OCI-LY7 (cell line): ENCODE results near the gene MITD1.

ENCODE experiments used
- EZH2phosphoT487 ChIP-seq: fragments of 200-600 bp; sonication (generic); IDR thresholded peaks from 2 replicates; pipeline ENCODE4 v1.6.1; 2018; ENCODE audit warnings: low read depth, borderline replicate concordance, mild to moderate bottlenecking, mixed run types, antibody characterized with exemption, low read length, moderate library complexity, mixed read lengths
- TF ChIP-seq, protein P1 (sequence below): fragments of 200-600 bp; sonication (generic); conservative IDR thresholded peaks from 2 replicates; pipeline ENCODE4 v1.5.1; 2014; ENCODE audit warnings: mild to moderate bottlenecking, antibody characterized with exemption, low read length, moderate library complexity, mixed read lengths

DNA sequence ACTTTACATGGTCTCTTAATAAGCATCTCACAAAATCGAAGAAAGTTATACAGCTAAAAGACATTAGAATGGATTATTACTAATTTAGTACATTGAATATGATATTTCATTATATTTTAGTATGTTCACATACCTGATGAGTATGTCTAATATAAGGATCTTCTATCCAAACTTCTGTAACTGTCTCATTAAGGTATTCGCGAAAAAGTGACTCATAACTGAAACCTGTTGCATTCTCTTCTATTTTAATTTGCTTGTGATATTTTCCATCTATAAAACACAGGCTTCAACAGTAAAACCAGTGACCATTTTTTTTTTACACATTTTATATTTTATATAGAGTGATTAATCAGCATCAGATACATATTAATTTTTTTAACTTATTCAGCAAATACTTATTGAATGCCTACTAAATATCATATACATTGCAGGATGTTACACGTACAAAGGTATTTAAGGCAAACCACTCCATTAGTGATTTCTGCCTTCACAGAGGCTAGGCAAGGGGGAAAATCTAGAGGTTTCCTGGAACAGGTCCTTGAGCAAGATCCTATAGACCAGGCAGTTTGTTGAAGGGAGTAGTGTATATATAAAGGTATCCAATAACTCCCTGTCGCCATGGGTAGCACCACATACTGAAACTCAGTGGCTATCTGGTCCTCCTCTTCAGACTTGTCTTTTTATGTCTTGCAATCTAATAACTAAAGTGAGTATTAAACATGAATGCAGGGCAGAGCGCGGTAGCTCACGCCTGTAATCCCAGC lies 9.3 kb downstream of the MITD1 start:
- TF ChIP-seq, protein P1, sequence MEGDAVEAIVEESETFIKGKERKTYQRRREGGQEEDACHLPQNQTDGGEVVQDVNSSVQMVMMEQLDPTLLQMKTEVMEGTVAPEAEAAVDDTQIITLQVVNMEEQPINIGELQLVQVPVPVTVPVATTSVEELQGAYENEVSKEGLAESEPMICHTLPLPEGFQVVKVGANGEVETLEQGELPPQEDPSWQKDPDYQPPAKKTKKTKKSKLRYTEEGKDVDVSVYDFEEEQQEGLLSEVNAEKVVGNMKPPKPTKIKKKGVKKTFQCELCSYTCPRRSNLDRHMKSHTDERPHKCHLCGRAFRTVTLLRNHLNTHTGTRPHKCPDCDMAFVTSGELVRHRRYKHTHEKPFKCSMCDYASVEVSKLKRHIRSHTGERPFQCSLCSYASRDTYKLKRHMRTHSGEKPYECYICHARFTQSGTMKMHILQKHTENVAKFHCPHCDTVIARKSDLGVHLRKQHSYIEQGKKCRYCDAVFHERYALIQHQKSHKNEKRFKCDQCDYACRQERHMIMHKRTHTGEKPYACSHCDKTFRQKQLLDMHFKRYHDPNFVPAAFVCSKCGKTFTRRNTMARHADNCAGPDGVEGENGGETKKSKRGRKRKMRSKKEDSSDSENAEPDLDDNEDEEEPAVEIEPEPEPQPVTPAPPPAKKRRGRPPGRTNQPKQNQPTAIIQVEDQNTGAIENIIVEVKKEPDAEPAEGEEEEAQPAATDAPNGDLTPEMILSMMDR = no peak
- TF ChIP-seq EZH2phosphoT487 = no peak
